Colon (tissue), 2 donors: ENCODE results near the gene ALOX5.

Source experiments
- FAIRE-seq: peaks from 2 replicates; lab custom pipeline; 2012; peaks lifted over from hg19 to GRCh38; lab: Jason Lieb, UNC
- donor health status: control.
- donor health status: control.

ALOX5 gene

GRCh38 chr10:45443101-45444009, 69.3 kb downstream of the ALOX5 start:
- no peak for FAIRE-seq

- FAIRE-seq: no peak
Measured at GRCh38 chr10:45444022-45444421, 70.0 kb downstream of the ALOX5 start.

- FAIRE-seq: no peak
Measured at GRCh38 chr10:45444976-45445898, 71.2 kb downstream of the ALOX5 start.

GRCh38 chr10:45446858-45447257, 72.8 kb downstream of the ALOX5 start:
- no peak for FAIRE-seq

GRCh38 chr10:45447416-45447815, 73.4 kb downstream of the ALOX5 start:
- no peak for FAIRE-seq

- no peak for FAIRE-seq
Measured at GRCh38 chr10:45450866-45451265, 76.8 kb downstream of the ALOX5 start.

GRCh38 chr10:45451407-45451806, 77.4 kb downstream of the ALOX5 start:
- no peak for FAIRE-seq

GRCh38 chr10:45452268-45452667, 78.3 kb downstream of the ALOX5 start:
- FAIRE-seq: no peak

- FAIRE-seq: no peak
Measured at GRCh38 chr10:45452743-45453452, 78.9 kb downstream of the ALOX5 start.

GRCh38 chr10:45453639-45454255, 79.7 kb downstream of the ALOX5 start:
- FAIRE-seq: no peak

- FAIRE-seq: no peak
Measured at GRCh38 chr10:45454262-45454661, 80.2 kb downstream of the ALOX5 start.

GRCh38 chr10:45454859-45455258, 80.8 kb downstream of the ALOX5 start:
- no peak for FAIRE-seq

- no peak for FAIRE-seq
Measured at GRCh38 chr10:45456233-45456632, 82.2 kb downstream of the ALOX5 start.

GRCh38 chr10:45456822-45457221, 82.8 kb downstream of the ALOX5 start:
- no peak for FAIRE-seq

GRCh38 chr10:45457487-45457886, 83.5 kb downstream of the ALOX5 start:
- FAIRE-seq: no peak

- FAIRE-seq: no peak
Measured at GRCh38 chr10:45460235-45460878, 86.3 kb downstream of the ALOX5 start.

GRCh38 chr10:45461034-45461433, 87.0 kb downstream of the ALOX5 start:
- no peak for FAIRE-seq

- no peak for FAIRE-seq
Measured at GRCh38 chr10:45463244-45464116, 89.5 kb downstream of the ALOX5 start.

GRCh38 chr10:45464958-45465567, 91.0 kb downstream of the ALOX5 start:
- no peak for FAIRE-seq

GRCh38 chr10:45466784-45467183, 92.8 kb downstream of the ALOX5 start:
- no peak for FAIRE-seq
